Activated effector memory CD4-positive, alpha-beta T cell treated with anti-CD3 and anti-CD28 coated beads, Interleukin-2, amount 50 U/mL, for 16 hours (primary cell): ENCODE data around the gene PAQR9.

Source experiments
- DNase-seq: peaks from one replicate; pipeline ENCODE4 v3.0.0-alpha.2; 2020

PAQR9 gene

GRCh38 chr3:142913432-142913831 is 50.0 kb downstream of the PAQR9 start:
- no peak for DNase-seq

GRCh38 chr3:142912402-142913172 is 50.9 kb downstream of the PAQR9 start:
- DNase-seq, result no peak
